HG03442 (cell line): Measurements from ENCODE around the gene ABAT.
A peak's percentile ranks its signal among the peaks of the same experiment; 100 is the strongest.

Experiments
- ATAC-seq: cut with Tn5 transposase; IDR thresholded peaks from one replicate; pipeline ENCODE4 v1.9.1; 2021; ENCODE audit warnings: mild to moderate bottlenecking, moderate library complexity; ENCODE audit not compliant: unreplicated experiment

ABAT gene

GRCh38 chr16:8674413-8675022, at the start of gene ABAT:
Gene ABAT (plus strand): TSS chr16:8674617. CDS start chr16:8735740, 61,123 bp downstream.
- ATAC-seq = peak; percentile 99

DNA sequence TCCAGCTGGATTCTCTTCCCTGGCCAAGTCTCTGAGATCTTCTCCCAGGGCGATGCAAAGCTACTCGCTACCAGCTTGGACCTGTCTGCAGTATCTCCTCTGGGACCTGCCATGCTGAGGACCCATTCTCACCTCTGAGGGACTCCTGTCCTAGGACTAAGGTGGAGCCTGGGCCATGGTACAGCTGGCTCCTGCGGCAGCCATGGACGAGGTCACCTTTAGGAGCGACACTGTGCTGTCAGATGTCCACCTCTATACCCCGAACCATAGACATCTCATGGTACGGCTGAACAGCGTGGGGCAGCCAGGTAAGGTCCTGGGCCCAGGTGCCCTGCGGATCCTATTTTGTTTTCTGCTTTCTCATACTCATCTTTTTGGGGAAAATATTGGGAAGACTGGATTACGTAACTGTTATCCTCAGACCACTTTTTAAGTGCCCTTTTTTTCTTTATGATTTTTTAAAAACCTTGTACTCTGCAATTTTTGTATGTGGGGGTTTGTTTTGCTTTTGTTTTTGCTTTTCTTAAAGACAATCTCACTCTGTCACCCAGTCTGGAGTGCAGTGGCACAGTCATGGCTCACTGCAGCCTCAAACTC, 48.8 kb upstream of the ABAT start:
- no peak for ATAC-seq

DNA sequence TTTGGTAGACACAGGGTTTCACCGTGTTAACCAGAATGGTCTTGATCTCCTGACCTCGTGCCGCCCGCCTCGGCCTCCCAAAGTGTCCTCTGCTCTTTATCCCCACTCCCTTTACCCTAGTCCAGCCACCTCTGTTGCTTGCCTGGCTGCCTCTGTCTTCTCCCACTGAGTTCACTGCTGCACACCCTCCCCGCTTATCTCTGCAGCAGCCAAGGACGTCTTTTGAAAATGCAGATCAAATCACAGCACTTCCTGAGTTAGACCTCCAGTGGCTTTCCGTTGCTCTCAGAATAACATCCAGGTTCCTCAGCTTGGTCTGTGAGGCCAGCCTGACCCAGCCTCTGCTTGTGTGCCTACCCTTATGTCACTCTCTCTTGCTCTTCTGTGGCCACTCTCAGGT, 47.5 kb upstream of the ABAT start:
- no peak for ATAC-seq

DNA sequence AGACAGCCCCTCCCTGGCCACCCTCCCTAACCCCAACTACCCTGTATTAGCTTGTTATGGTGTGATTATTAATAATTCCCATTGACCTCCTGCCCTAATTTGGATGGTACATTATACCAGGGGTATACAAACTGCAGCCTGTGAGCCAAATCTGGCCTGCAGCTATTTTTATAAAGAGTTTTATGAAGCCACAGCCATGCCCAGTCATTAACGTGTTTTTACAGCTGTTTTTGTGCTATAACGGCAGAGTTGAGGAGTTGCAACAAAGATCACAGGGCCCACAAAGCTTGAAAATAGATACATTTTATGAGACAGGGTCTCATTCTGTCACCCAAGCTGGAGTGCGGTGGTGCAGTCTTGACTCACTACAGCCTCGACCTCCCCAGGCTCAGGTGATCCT, 47.0 kb upstream of the ABAT start:
- ATAC-seq = no peak

DNA sequence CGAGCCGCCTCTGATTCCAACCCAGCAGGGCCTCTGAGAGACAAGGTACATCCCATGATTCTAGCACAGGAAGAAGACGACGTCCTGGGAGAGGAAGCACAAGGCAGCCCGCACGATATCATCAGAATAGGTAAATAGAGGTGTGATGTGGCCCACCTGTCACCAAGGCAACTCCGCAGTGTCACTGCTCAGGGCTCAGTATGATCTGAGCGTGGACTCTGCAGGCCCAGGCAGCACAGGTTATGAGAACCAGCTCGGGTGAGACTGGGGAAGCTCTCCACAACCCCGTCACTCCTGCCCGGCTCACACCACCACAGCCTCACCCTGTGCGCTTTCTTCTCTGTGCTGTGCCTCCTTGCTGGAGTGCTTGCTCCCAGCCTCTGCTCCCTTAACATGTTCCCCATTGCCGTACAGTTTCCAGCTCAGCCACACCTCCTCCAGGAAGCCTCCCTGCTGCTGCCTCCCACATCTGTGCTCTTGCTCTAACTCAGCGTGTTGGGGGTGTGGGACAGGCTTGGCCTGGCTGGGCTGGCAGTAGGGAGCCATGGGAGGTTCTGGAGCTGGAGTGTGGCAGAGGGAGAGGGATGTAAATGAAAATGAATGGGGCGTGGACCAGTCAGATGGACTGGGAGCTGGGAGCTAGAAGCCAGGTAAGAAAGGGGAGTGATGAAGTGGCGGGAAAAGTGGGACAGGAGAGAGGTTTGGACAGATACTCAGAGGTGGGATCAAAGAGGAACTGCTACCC, 45.3 kb upstream of the ABAT start:
- no peak for ATAC-seq

- no peak for ATAC-seq
Measured at GRCh38 chr16:8630255-8630953, 44.0 kb upstream of the ABAT start.

GRCh38 chr16:8631373-8631772, 43.0 kb upstream of the ABAT start:
- no peak for ATAC-seq

GRCh38 chr16:8631818-8632465, 42.5 kb upstream of the ABAT start:
- no peak for ATAC-seq

GRCh38 chr16:8632675-8633182, 41.7 kb upstream of the ABAT start:
- ATAC-seq = no peak

DNA sequence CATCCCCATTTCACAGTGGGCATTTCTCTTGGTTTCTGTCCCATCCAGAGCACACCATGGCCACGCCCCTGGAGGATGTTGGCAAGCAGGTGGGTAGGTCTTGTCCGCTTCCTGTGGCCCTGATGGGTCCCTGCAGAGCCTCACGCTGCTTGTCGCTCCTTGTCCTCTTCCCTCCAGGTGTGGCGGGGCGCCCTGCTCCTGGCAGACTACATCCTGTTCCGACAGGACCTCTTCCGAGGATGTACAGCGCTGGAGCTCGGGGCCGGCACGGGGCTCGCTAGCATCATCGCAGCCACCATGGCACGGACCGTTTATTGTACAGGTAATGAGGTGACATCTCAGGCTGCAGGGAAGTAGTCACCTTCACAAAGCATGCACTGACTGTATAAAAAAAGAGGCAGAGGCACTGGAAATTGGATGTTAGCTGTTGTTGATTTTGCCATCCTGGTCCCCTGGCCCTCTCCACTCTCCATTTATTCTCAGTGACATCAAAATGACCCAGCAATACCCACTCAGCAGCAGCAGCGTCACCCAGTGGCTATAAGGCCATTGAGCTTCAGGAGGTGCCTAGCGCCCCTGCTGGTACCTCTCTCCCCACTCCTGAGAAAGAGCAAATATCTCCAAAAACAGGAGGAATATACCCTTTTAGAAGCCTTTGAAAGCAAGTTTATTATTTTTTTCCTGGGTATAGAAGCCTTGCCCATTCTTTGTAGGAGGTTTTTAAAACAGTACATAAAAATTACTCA, 39.3 kb upstream of the ABAT start:
- ATAC-seq = no peak

DNA sequence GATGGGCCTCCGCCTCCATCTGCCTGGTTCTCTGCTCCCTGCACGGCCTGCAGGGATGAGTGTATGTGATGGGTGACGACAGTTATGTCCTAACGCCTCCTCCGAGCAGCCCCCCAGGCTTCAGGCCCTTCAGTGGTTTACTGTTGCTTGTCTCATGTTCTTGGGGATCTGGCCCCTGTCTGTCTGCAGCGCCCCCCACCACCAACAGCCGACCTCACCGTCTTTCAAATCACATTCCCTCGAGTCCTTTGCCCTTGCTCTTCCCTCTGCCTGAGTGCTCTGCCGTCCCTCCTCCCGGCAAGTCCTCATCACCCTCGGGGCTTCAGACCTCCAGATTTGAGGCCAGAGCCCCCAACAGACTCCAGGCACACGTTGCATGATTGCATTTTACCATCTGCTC, 34.7 kb upstream of the ABAT start:
- ATAC-seq = no peak

GRCh38 chr16:8641671-8642070, 32.7 kb upstream of the ABAT start:
- no peak for ATAC-seq

- no peak for ATAC-seq
Measured at GRCh38 chr16:8642146-8642545, 32.3 kb upstream of the ABAT start.

GRCh38 chr16:8644211-8645140, 29.9 kb upstream of the ABAT start:
- ATAC-seq = no peak

DNA sequence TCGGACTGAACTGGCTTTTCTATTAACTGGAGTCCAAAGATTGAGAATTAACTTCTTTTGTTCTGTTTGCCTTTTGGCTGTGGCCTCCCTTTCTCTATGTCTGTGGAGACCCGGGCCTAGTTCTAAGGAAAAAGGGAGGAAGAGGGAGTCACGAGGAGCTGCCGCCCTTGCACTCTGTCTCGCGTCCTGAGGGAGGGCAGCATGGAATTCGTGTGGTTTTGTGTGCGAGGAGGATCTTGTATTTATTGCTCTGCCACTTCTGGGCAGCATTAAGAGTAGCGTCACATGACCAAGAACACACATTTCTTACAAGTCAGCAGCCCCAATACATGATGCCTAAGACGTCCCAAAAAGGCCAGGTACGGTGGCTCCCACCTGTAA, 29.3 kb upstream of the ABAT start:
- ATAC-seq = no peak

DNA sequence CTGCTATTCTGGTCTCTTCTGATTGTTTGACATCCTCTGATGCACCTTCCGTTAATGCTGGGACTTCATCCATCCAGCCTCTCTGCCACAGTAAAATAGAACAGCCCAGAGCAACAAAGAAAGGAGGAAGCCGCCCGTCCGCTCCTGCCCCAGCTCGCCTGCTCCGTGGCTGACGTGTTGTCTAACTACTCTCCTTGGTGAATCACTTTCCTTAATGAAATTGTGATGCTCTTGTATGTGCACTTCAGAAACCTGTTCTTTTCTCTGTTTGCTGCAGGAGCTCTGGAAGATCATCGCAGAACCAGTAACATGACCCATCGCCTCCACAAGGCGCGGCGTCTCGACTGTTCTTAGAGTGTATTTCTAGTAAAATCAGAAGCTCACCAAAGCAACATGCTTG, 28.6 kb upstream of the ABAT start:
- no peak for ATAC-seq

- ATAC-seq = no peak
Measured at GRCh38 chr16:8646326-8647053, 27.9 kb upstream of the ABAT start.

GRCh38 chr16:8647721-8648318, 26.6 kb upstream of the ABAT start:
- ATAC-seq = no peak
